Hematopoietic multipotent progenitor cell treated with erythropoietin and hydrocortisone succinate and interleukin-3 and kit ligand, for 17 days (in vitro differentiated cells): Measurements from ENCODE around the gene INPP1.
"Not testable (repeated sequence)": the region's sequence is repeated elsewhere in the genome, so short reads cannot be mapped to it uniquely, and the experiment has no call there.

Experiments used
- DNase-seq: peaks from one replicate; pipeline ENCODE4 v3.0.0-alpha.2; 2015; ENCODE audit warnings: low spot score

The INPP1 gene

GRCh38 chr2:190343536-190344275 lies at the start of gene INPP1:
Gene INPP1 (plus strand): TSS chr2:190343589. CDS start chr2:190360103, 16,514 bp downstream.
- DNase-seq = no peak

GRCh38 chr2:190297880-190298279 lies 45.5 kb upstream of the INPP1 start:
- not testable (repeated sequence) for DNase-seq

GRCh38 chr2:190301032-190301431 lies 42.4 kb upstream of the INPP1 start:
- DNase-seq = no peak

DNA sequence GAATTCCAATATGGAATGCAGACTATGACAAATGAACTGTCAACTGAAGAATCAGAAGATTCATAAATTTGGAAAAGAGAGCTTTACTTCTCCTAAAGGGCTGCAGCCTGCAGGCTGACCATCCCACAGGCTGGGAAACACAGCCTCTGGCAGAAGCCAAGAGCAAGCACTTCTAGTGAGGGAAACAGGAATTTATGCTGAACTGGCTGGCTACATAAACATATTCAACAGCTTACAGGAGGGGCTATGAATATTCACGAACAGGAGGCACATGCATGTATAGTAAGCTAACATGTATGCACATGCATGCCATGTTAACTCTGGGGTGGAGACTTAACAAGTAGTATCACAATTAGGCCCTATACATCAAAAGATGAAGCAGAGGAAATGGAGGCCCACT lies 41.3 kb upstream of the INPP1 start:
- no peak for DNase-seq

DNA sequence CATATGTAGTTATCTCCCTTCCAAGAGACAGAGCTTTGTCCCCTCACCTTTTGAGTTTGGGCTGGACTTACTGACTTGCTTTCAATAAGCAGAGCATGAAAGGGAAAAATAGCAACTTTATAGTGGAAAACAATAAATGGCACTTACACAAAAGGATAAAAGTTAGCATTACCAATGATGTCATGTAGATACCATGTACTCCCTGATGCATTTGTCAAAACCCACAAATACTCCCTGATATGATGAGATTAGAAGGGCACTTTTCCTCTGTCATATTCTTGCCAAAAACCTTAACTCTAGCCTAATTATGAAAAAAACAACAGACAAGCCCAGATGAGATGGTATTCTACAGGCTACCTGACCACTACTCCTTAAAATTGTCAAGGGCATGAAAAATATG lies 39.7 kb upstream of the INPP1 start:
- no peak for DNase-seq

GRCh38 chr2:190304404-190304803 lies 39.0 kb upstream of the INPP1 start:
- DNase-seq = no peak

- DNase-seq = no peak
Observed at GRCh38 chr2:190308031-190308430, 35.4 kb upstream of the INPP1 start.

DNA sequence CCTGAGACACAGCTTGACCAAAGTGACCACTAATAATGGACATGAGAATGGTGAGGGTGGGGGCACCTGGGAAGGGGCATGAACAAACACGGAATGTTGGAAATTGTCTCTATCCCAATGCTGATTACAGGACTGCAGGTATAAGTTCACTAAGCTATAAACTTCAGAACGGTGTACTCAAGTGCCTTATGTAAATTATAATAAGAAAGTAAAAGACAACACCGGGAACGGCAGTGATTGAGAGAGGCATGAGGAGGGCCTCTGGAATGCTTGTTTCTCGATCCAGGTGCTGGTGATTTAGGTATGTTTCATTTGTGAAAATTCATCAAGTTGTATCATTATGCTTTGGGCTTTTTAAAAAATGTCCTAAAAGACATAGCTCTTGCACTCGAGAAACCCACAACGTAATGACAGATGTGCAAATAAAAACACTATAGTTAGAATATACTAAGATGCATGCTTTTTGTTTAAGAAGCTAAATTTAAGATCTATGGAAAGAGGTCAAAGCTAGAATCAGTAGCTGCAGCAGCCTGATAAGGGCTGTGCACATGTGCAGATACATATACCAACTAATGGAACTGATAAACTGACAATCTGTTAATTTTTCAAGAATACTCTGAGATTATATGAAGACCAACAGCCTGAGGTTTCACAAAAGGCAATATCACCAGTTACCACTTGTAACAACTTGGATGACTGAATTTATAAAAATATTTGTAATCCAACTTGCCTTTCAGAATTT lies 31.3 kb upstream of the INPP1 start:
- DNase-seq = no peak

DNA sequence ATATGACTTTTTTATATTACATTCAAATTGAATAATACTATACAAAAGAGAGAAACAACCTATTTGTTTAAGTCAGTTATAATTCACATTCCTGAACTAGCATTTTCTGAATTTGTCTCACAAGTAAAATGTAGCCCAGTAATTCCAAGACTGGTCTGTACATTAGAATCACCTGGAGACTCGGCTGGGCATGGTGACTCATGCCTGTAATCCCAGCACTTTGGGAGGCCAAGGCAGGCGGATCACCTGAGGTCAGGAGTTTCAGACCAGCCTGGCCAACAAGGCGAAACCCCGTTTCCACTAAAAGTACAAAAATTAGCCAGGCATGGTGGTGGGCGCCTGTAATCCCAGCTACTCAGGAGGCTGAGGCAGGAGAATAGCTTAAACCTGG lies 30.8 kb upstream of the INPP1 start:
- not testable (repeated sequence) for DNase-seq

DNA sequence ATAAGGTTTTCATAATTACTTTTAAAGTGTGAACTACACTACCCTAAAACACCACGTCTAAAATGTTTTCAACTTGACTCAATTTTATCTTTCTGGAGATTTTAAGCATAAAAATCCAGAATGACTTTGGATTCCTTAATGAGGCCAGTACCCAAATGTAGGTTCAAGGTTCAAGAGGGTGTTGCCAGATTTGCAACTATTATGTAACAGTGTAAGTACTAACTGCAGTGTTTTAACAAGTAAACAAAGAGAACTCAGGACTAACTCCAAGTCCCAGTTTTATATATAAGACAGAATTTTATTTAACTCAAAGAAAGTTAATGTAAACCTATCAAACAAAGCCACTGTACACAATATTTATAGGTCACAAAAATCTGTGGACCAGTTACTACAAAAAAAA lies 29.5 kb upstream of the INPP1 start:
- DNase-seq = no peak

GRCh38 chr2:190315273-190315672 lies 28.1 kb upstream of the INPP1 start:
- DNase-seq = no peak

GRCh38 chr2:190318514-190318913 lies 24.9 kb upstream of the INPP1 start:
- DNase-seq = no peak

DNA sequence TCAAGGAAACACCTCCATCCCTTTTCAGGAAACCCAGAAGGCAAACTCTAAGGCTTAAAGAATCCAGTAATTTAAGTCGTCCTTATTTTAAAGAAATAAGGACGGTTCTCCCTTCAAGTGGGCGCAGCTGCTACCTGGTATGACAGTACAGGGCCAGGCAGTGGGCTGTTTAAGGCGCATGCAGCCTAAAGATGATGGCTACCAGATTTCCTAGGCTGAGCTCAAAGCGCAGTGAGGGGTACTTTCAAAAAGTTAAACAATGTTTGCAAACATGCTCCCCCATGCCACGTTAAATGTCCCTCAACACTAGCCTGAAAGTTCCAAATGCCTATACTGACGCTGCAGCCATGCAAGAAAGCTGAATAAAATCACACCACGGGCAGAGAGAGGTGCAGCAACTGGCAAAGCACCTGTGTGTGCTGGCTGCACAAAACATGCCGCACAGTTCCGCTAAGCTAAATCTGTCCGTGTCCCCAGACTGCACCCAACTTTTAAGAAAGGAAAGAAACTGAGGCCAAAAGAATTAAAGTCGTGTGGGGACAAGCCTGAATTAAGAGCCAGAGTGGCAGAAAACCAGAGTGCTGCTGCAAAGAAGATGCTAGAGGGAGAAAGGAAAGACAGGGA lies 24.3 kb upstream of the INPP1 start:
- no peak for DNase-seq

DNA sequence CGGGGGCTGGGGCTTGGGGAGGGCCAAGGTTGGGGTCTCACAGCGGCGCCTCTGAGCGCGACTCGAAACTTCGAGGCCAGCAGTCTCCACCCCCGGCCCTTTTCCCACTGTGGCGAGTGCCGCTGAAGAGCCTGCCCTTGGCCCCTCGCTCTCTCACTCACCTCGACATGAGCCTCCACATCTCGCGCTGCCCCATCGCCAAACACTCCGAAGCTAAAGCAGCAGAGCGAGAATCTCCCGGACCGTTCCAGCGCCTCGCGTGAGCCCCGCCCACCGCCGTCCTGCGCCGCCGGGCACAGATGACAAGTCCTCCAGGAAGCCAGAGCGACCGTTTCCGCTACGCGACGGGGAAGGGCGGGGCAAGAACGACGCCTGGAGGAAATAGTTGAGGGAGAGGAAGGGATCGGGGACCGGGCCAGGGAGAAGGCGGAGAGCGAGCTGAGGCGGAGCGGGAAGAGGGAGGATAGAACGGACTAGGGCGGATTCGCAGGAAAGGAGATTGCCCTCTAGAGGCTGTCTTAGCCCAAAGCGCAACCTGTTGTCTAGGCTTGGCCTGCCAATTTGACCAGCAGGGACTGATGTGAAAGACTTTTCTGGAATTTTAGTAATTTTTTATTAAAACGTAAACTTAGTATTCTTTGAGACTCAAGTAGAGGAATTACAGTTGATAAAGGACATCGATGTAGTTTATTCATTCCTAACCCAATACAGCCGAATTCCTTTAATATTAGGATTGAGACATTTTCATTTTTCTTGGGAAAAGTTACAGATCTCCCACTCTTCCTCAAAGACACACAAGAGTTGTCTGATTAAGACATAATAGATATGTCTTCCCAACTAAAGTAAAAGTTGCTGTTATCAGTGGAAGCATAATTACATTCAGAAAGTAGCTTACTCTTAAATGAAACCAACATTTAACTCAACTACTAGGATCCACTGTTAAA lies 23.6 kb upstream of the INPP1 start, which contains the start of gene HIBCH:
Gene HIBCH, minus strand, starts transcription at position 272 of the 944 bp plus-strand sequence. Its CDS starts 76 bp downstream, at position 196.
- peak; percentile 89 for DNase-seq

GRCh38 chr2:190320696-190321095 lies 22.7 kb upstream of the INPP1 start:
- no peak for DNase-seq

- DNase-seq = no peak
Observed at GRCh38 chr2:190323406-190323805, 20.0 kb upstream of the INPP1 start.

- no peak for DNase-seq
Observed at GRCh38 chr2:190325588-190325987, 17.8 kb upstream of the INPP1 start.

DNA sequence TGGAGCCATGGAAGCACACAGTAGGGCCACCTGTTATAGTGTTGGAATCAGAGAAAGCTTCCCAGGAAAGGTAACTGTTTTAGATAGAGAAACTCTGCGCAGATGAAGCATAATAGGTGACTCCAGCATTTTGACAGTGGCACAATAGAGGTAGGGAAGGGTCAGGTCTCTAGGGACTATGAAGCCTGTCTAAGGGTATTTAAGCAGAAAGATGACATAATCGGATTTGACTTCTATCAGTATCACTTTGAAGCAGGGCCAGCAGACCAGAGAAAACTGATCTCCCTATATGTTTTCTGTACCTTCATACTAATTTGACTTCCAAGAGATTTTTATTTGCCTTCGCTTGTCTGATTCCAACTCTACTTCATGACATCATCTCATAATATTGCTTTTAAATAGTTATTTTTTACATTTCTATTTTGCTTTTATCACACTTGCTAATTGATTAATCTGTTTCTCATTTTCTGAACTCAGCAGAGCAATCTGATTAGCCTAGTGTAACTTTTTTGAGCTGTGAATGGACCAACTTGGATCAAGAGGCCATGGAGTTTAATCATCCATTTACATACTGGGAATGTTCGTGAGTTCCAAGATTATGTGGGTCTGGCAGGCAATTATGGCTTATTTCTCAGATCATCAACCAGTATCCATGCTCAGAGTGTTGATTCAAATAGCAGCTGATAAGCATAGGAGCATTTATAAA lies 15.4 kb upstream of the INPP1 start:
- DNase-seq = no peak

GRCh38 chr2:190328573-190329147 lies 14.7 kb upstream of the INPP1 start:
- no peak for DNase-seq

- DNase-seq = no peak
Observed at GRCh38 chr2:190333395-190333794, 10.0 kb upstream of the INPP1 start.

DNA sequence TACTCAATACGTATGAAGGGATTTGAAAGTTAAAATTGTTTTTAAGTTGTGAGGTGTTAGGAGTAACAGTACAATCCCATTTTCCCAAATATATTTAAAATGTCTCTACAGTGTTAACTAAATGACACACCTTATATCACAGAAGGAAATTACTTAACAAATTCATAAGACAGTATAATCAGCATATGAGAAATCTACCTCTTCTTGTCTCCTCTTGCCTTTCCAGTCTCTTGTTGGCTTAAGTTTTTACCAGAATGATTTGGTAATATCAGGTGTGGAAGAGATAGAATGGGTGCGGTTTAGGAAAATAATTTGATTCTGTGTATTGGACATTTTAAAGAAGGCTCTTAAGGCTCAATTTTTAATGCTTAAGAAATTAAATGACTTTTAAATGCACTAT lies 9.5 kb upstream of the INPP1 start:
- no peak for DNase-seq
